SU-DHL-6 (cell line): Measurements from ENCODE around the gene TNFAIP8L1.
A peak's percentile ranks its signal among the peaks of the same experiment; 100 is the strongest.

ENCODE experiments used
- H2AFZ ChIP-seq: fragments of 200-600 bp; sonication (generic); 2 replicates; pipeline ENCODE4 v1.6.1; 2014; ENCODE audit warnings: low read depth, mild to moderate bottlenecking, moderate library complexity, mixed read lengths, antibody characterized with exemption, low read length; ENCODE audit not compliant: severe bottlenecking
- H3F3A ChIP-seq: fragments of 200-600 bp; shearing (Covaris generic); 2 replicates; pipeline ENCODE4 v1.6.0; 2016; ENCODE audit warnings: antibody characterized with exemption, mild to moderate bottlenecking; ENCODE audit not compliant: insufficient read depth
- H3K27ac ChIP-seq: fragments of 200-600 bp; sonication (generic); 2 replicates; pipeline ENCODE4 v1.5.1; 2016; ENCODE audit warnings: low read depth, mild to moderate bottlenecking, low read length, moderate library complexity, mixed read lengths
- H3K27me3 ChIP-seq: fragments of 200-600 bp; sonication (generic), shearing (Covaris generic); 2 replicates; pipeline ENCODE4 v1.6.0; 2014; ENCODE audit warnings: mild to moderate bottlenecking, low read length
- H3K36me3 ChIP-seq: fragments of 200-600 bp; sonication (generic); 2 replicates; pipeline ENCODE4 v1.6.1; 2014; ENCODE audit warnings: mild to moderate bottlenecking, low read length, mixed read lengths
- H3K4me2 ChIP-seq: fragments of 300-600, 200-600 bp; shearing (Covaris generic), sonication (generic); 2 replicates; pipeline ENCODE4 v1.6.0; 2014; ENCODE audit warnings: low read length, low read depth, mild to moderate bottlenecking; ENCODE audit not compliant: poor library complexity, severe bottlenecking
- H3K4me3 ChIP-seq: fragments of 200-600 bp; sonication (generic); 2 replicates; pipeline ENCODE4 v1.5.1; 2014; ENCODE audit warnings: antibody characterized with exemption, low read length, mild to moderate bottlenecking, mixed read lengths; ENCODE audit not compliant: insufficient read depth, poor library complexity, severe bottlenecking
- H3K79me2 ChIP-seq: fragments of 200-600 bp; sonication (generic); 2 replicates; pipeline ENCODE4 v1.6.1; 2014; ENCODE audit warnings: mild to moderate bottlenecking, low read length, moderate library complexity; ENCODE audit not compliant: insufficient read depth
- H3K9ac ChIP-seq: fragments of 200-600 bp; sonication (generic); 2 replicates; pipeline ENCODE4 v1.7.0; 2014; ENCODE audit warnings: mild to moderate bottlenecking, low read length
- H3K9me2 ChIP-seq: fragments of 200-600 bp; sonication (generic); replicated peaks from 2 replicates; pipeline ENCODE4 v1.6.1; 2014; ENCODE audit warnings: low read length; ENCODE audit not compliant: insufficient read depth
- H3K9me3 ChIP-seq: fragments of 200-600 bp; sonication (generic); 2 replicates; pipeline ENCODE4 v1.6.1; 2014; ENCODE audit warnings: low read length, mixed read lengths; ENCODE audit not compliant: insufficient read depth
- H4K20me1 ChIP-seq: fragments of 200-600 bp; sonication (generic); 2 replicates; pipeline ENCODE4 v1.6.1; 2014; ENCODE audit warnings: low read depth, mild to moderate bottlenecking, antibody characterized with exemption, low read length, moderate library complexity, mixed read lengths
- EZH2phosphoT487 ChIP-seq: fragments of 200-600 bp; sonication (generic), shearing (Covaris generic); conservative IDR thresholded peaks from 2 replicates; pipeline ENCODE4 v1.6.1; 2018; ENCODE audit warnings: mild to moderate bottlenecking, antibody characterized with exemption, low read length, moderate library complexity, mixed read lengths
- TF ChIP-seq, protein P1 (sequence below): fragments of 200-600 bp; sonication (generic); IDR thresholded peaks from one replicate; pipeline ENCODE4 v1.5.1; 2017; ENCODE audit warnings: antibody characterized with exemption, mild to moderate bottlenecking, low read length, moderate library complexity; ENCODE audit not compliant: insufficient read depth, poor library complexity, severe bottlenecking

TNFAIP8L1 gene

DNA sequence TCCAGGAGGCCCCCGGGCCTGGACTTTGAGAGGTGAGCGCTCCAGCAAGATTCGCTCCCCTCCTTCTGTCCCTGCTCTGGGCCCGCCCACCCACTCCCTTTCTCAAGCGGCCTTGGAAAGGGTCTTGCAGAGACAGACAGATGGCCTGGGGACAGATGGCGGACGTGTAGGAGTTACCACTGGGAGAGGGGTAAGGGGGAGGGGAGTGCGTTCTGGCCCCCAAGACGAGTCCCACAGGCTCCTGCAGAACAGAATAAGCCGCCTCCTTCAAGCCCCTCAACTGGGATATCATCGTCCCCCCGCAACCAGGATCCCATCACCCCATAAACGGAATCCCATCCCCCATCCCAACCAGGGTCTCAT is 3.6 kb upstream of the TNFAIP8L1 start:
- peak overlapping the region; percentile 52 for H3K9ac ChIP-seq
- no peaks in the 10 kb centered on the region for H3K9me3 ChIP-seq
- peak overlapping the region; percentile 93 for H2AFZ ChIP-seq
- no peaks in the 10 kb centered on the region for H3K36me3 ChIP-seq
- H3F3A ChIP-seq = peaks cover 10% of the 10 kb centered on the region; the same call in 1 of the 2 replicates
- no peak for TF ChIP-seq EZH2phosphoT487
- TF ChIP-seq, protein P1, sequence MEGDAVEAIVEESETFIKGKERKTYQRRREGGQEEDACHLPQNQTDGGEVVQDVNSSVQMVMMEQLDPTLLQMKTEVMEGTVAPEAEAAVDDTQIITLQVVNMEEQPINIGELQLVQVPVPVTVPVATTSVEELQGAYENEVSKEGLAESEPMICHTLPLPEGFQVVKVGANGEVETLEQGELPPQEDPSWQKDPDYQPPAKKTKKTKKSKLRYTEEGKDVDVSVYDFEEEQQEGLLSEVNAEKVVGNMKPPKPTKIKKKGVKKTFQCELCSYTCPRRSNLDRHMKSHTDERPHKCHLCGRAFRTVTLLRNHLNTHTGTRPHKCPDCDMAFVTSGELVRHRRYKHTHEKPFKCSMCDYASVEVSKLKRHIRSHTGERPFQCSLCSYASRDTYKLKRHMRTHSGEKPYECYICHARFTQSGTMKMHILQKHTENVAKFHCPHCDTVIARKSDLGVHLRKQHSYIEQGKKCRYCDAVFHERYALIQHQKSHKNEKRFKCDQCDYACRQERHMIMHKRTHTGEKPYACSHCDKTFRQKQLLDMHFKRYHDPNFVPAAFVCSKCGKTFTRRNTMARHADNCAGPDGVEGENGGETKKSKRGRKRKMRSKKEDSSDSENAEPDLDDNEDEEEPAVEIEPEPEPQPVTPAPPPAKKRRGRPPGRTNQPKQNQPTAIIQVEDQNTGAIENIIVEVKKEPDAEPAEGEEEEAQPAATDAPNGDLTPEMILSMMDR = no peak
- H3K27me3 ChIP-seq = no peaks in the 10 kb centered on the region
- H4K20me1 ChIP-seq = no peaks in the 10 kb centered on the region
- H3K4me3 ChIP-seq = peak overlapping the region; percentile 43
- H3K9me2 ChIP-seq = no peaks in the 10 kb centered on the region
- peak overlapping the region; percentile 68 for H3K4me2 ChIP-seq
- H3K27ac ChIP-seq = no peak overlapping the region
- peaks cover 13% of the 10 kb centered on the region; the same call in 1 of the 2 replicates for H3K79me2 ChIP-seq

DNA sequence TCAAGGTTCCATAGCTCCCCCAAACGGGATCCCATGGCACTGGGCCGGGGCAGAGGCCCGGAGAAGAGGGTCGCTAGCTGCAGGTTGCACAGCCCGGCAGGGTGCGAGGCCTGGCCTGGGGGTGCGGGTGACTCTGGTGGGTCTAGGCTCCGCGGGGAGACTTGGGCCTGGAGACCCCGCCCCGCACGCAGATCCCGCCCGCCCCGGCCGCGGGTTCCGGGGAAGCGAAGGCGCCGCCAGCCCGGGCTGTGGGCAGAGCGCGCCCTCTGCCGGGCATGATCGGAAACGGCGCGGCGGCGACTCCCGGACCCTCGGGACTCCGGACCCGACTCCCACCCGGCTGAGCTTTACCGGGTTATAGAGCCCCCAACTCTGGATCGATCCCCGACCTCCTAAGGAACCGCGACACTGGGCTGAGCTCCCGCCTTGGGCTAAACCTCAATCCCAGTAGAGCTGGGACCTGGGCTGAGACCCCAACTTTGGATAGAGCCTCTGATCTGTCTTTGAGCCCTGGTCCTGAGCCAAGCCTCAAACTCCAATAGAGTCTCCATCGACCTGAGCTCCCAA is 3.1 kb upstream of the TNFAIP8L1 start:
- H3K27ac ChIP-seq = no peak overlapping the region
- H3K9ac ChIP-seq = peak overlapping the region; percentile 52
- no peaks in the 10 kb centered on the region for H4K20me1 ChIP-seq
- peak overlapping the region; percentile 43 for H3K4me3 ChIP-seq
- H2AFZ ChIP-seq = peak overlapping the region; percentile 93
- peaks cover 14% of the 10 kb centered on the region; the same call in 1 of the 2 replicates for H3K79me2 ChIP-seq
- no peak for TF ChIP-seq EZH2phosphoT487
- TF ChIP-seq, protein P1 = peak; percentile 79
- peak overlapping the region; percentile 68 for H3K4me2 ChIP-seq
- H3K9me3 ChIP-seq = no peaks in the 10 kb centered on the region
- H3K9me2 ChIP-seq = no peaks in the 10 kb centered on the region
- peaks cover 10% of the 10 kb centered on the region; the same call in 1 of the 2 replicates for H3F3A ChIP-seq
- no peaks in the 10 kb centered on the region for H3K27me3 ChIP-seq
- H3K36me3 ChIP-seq = no peaks in the 10 kb centered on the region

DNA sequence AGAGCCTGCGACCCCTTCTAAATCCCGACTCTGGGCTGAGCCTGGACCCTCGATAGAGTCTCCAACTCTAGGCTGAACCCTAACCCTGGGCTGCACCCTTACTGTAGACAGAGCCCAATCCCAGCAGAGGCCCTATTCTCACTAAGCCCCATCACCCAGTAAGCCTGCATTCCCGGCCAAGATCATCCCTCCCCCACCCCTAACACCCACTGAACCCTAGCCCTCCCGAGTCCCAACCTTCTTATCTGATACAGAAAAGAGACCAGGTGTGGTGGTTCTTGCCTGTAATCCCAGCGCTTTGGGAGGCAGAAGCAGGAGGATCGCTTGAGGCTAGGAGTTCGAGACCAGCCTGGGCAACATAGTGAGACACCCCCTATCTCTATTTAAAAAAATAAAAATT is 2.6 kb upstream of the TNFAIP8L1 start:
- Histone ChIP-seq H3K9ac (peak overlapping the region; percentile 52), H3K9me3 (no peaks in the 10 kb centered on the region), H3K4me3 (no peak overlapping the region), H3K36me3 (no peaks in the 10 kb centered on the region), H3K9me2 (no peaks in the 10 kb centered on the region), H3F3A (peaks cover 10% of the 10 kb centered on the region; the same call in 1 of the 2 replicates), H3K27me3 (no peaks in the 10 kb centered on the region), H3K4me2 (peak overlapping the region; percentile 68), H3K27ac (no peak overlapping the region), H4K20me1 (no peaks in the 10 kb centered on the region), H3K79me2 (peaks cover 14% of the 10 kb centered on the region; the same call in 1 of the 2 replicates), H2AFZ (peak overlapping the region; percentile 93)
- no peak for TF ChIP-seq EZH2phosphoT487
- TF ChIP-seq, protein P1 = no peak
